KMS-11 (cell line): ENCODE results near the gene MYLIP.

ENCODE experiments used
- H2AFZ ChIP-seq: fragments of 200-600 bp; sonication (generic); 2 replicates; pipeline ENCODE4 v1.6.1; 2016; ENCODE audit warnings: antibody characterized with exemption, mixed run types, low read depth
- H3K27ac ChIP-seq: fragments of 200-600 bp; sonication (generic); 2 replicates; pipeline ENCODE4 v1.6.1; 2016; ENCODE audit warnings: mild to moderate bottlenecking, mixed run types
- H3K27me3 ChIP-seq: fragments of 200-600 bp; sonication (generic); 2 replicates; pipeline ENCODE4 v1.6.1; 2017; ENCODE audit warnings: mild to moderate bottlenecking, low read depth, mixed run types, moderate library complexity; ENCODE audit not compliant: insufficient read depth
- H3K36me3 ChIP-seq: fragments of 200-600 bp; sonication (generic); 2 replicates; pipeline ENCODE4 v1.6.1; 2017; ENCODE audit warnings: mild to moderate bottlenecking, mixed run types; ENCODE audit not compliant: insufficient read depth
- H3K4me1 ChIP-seq: fragments of 200-600 bp; sonication (generic); 2 replicates; pipeline ENCODE4 v1.6.1; 2016; ENCODE audit warnings: mild to moderate bottlenecking, low read depth, mixed run types; ENCODE audit not compliant: poor library complexity, severe bottlenecking
- H3K4me2 ChIP-seq: fragments of 200-600 bp; sonication (generic); 2 replicates; pipeline ENCODE4 v1.7.0; 2016; ENCODE audit warnings: mild to moderate bottlenecking, mixed run types
- H3K4me3 ChIP-seq: fragments of 200-600 bp; sonication (generic); IDR thresholded peaks from 2 replicates; pipeline ENCODE4 v1.6.1; 2017; ENCODE audit warnings: low read depth, low read length, mixed read lengths; ENCODE audit not compliant: insufficient read depth
- H3K79me2 ChIP-seq: fragments of 200-600 bp; sonication (generic); 2 replicates; pipeline ENCODE4 v1.6.1; 2016; ENCODE audit warnings: low read depth, mixed run types; ENCODE audit not compliant: insufficient read depth
- H3K9ac ChIP-seq: fragments of 200-600 bp; sonication (generic); 2 replicates; pipeline ENCODE4 v1.6.1; 2016; ENCODE audit warnings: mild to moderate bottlenecking, mixed run types
- H4K20me1 ChIP-seq: fragments of 200-600 bp; sonication (generic); 2 replicates; pipeline ENCODE4 v1.6.1; 2016; ENCODE audit warnings: mild to moderate bottlenecking, mixed run types; ENCODE audit not compliant: insufficient read depth
- CTCF ChIP-seq: fragments of 200-600 bp; sonication (generic); conservative IDR thresholded peaks from 2 replicates; pipeline ENCODE4 v1.6.1; 2017; ENCODE audit warnings: low read depth, mild to moderate bottlenecking, antibody characterized with exemption, low read length, moderate library complexity, mixed read lengths

The MYLIP gene

GRCh38 chr6:16179970-16180431, 51.1 kb downstream of the MYLIP start:
- no peak overlapping the region for H3K4me3 ChIP-seq
- H4K20me1 ChIP-seq, result no peaks in the 10 kb centered on the region
- H3K4me1 ChIP-seq, result peaks cover 4% of the 10 kb centered on the region
- H2AFZ ChIP-seq, result no peak overlapping the region
- H3K27me3 ChIP-seq, result no peaks in the 10 kb centered on the region
- no peak overlapping the region for H3K4me2 ChIP-seq
- TF ChIP-seq CTCF, result no peak
- no peaks in the 10 kb centered on the region for H3K36me3 ChIP-seq
- no peak overlapping the region for H3K9ac ChIP-seq
- H3K27ac ChIP-seq, result no peak overlapping the region
- H3K79me2 ChIP-seq, result no peaks in the 10 kb centered on the region

- Histone ChIP-seq H3K4me3 (no peak overlapping the region), H3K9ac (no peak overlapping the region), H3K27ac (no peak overlapping the region), H3K4me2 (no peak overlapping the region), H4K20me1 (no peaks in the 10 kb centered on the region), H3K27me3 (no peaks in the 10 kb centered on the region), H3K79me2 (no peaks in the 10 kb centered on the region), H3K36me3 (no peaks in the 10 kb centered on the region), H3K4me1 (peaks cover 4% of the 10 kb centered on the region), H2AFZ (no peak overlapping the region)
- no peak for TF ChIP-seq CTCF
Observed at GRCh38 chr6:16180696-16181438, 52.0 kb downstream of the MYLIP start.

GRCh38 chr6:16181439-16182297, 52.8 kb downstream of the MYLIP start:
- Histone ChIP-seq H3K4me2 (no peak overlapping the region), H3K36me3 (no peaks in the 10 kb centered on the region), H2AFZ (no peak overlapping the region), H3K27ac (no peak overlapping the region), H3K9ac (no peak overlapping the region), H3K27me3 (no peaks in the 10 kb centered on the region), H3K4me3 (no peak overlapping the region), H3K79me2 (no peaks in the 10 kb centered on the region), H4K20me1 (no peaks in the 10 kb centered on the region), H3K4me1 (peaks cover 4% of the 10 kb centered on the region)
- no peak for TF ChIP-seq CTCF

- peaks cover 4% of the 10 kb centered on the region for H3K4me1 ChIP-seq
- H3K4me3 ChIP-seq, result no peak overlapping the region
- no peaks in the 10 kb centered on the region for H3K27me3 ChIP-seq
- H4K20me1 ChIP-seq, result no peaks in the 10 kb centered on the region
- H3K36me3 ChIP-seq, result no peaks in the 10 kb centered on the region
- H3K9ac ChIP-seq, result no peak overlapping the region
- no peak overlapping the region for H3K27ac ChIP-seq
- TF ChIP-seq CTCF, result peak; percentile 84
- H3K4me2 ChIP-seq, result no peak overlapping the region
- H2AFZ ChIP-seq, result peak overlapping the region; percentile 65
- no peaks in the 10 kb centered on the region for H3K79me2 ChIP-seq
Observed at GRCh38 chr6:16183187-16183664, 54.3 kb downstream of the MYLIP start.
